ENCODE data around the gene SGSH.

The SGSH gene

GRCh38 chr17:80182118-80182844 lies 37.9 kb downstream of the SGSH start:
- no peak for DNase-seq

GRCh38 chr17:80181431-80181830 lies 38.7 kb downstream of the SGSH start:
- no peak for DNase-seq

GRCh38 chr17:80180192-80180591 lies 39.9 kb downstream of the SGSH start:
- DNase-seq = no peak

- no peak for DNase-seq
Observed at GRCh38 chr17:80177986-80178595, 42.0 kb downstream of the SGSH start.

- DNase-seq = no peak
Observed at GRCh38 chr17:80176757-80177156, 43.4 kb downstream of the SGSH start.

- no peak for DNase-seq
Observed at GRCh38 chr17:80173916-80174315, 46.2 kb downstream of the SGSH start.

- DNase-seq = no peak
Observed at GRCh38 chr17:80173126-80173525, 47.0 kb downstream of the SGSH start.

GRCh38 chr17:80171681-80172080 lies 48.5 kb downstream of the SGSH start:
- no peak for DNase-seq

GRCh38 chr17:80169784-80170500 lies 50.2 kb downstream of the SGSH start, which contains the start of gene CARD14:
Gene CARD14, plus strand, starts transcription at chr17:80170030. Its CDS starts 11,409 bp downstream, at chr17:80181439.
- DNase-seq = no peak

GRCh38 chr17:80169107-80169506 lies 51.0 kb downstream of the SGSH start:
- no peak for DNase-seq

- no peak for DNase-seq
Observed at GRCh38 chr17:80168371-80168770, 51.8 kb downstream of the SGSH start.

- DNase-seq = no peak
Observed at GRCh38 chr17:80166446-80166845, 53.7 kb downstream of the SGSH start.

GRCh38 chr17:80164185-80164584 lies 55.9 kb downstream of the SGSH start:
- no peak for DNase-seq

GRCh38 chr17:80163336-80163735 lies 56.8 kb downstream of the SGSH start:
- no peak for DNase-seq

GRCh38 chr17:80160536-80160935 lies 59.6 kb downstream of the SGSH start:
- no peak for DNase-seq

All from amniotic stem cell (primary cell).